Vagina (tissue), 2 donors: Measurements from ENCODE around the gene CASD1. TPM values are rescaled to one million over a fixed set of nuclear protein-coding genes. Genes with fewer than 3 reads are reported as not detected.

Experiments used
- DNase-seq, 2 donors: peaks; one replicate each; pipeline ENCODE4 v3.0.0-alpha.2; 2017; ENCODE audit errors: extremely low spot score in 2 of 2
- H3K27ac ChIP-seq: fragments of 200-600 bp; sonication (generic); one replicate; pipeline ENCODE4 v1.5.1; 2019
- H3K27me3 ChIP-seq: fragments of 200-600 bp; sonication (generic); one replicate; pipeline ENCODE4 v1.5.1; 2019
- H3K36me3 ChIP-seq, 2 donors: fragments of 200-600 bp; sonication (generic); one replicate each; pipeline ENCODE4 v1.5.1; 2017 to 2019
- H3K4me1 ChIP-seq: fragments of 200-600 bp; sonication (generic); one replicate; pipeline ENCODE4 v1.5.1; 2019
- H3K4me3 ChIP-seq, 2 donors: fragments of 200-600 bp; sonication (generic); 1 replicate in 1 of 2; 2 replicates in 1 of 2; pipeline ENCODE4 v1.5.1; 2016 to 2019
- H3K9me3 ChIP-seq: fragments of 200-600 bp; sonication (generic); one replicate; pipeline ENCODE4 v1.5.1; 2019
- POLR2A ChIP-seq, 2 donors: fragments of 450-650 bp; IDR thresholded peaks; one replicate each; pipeline ENCODE4 v1.6.1; 2017; ENCODE audit warnings: antibody characterized with exemption in 2 of 2, mild to moderate bottlenecking in 2 of 2, moderate library complexity in 2 of 2
- POLR2AphosphoS5 ChIP-seq, 2 donors: sonication (generic); formaldehyde crosslinking; IDR thresholded peaks; one replicate each; pipeline ENCODE4 v1.9.0; 2017; ENCODE audit warnings: antibody characterized with exemption in 2 of 2, mild to moderate bottlenecking in 2 of 2, low read depth in 1 of 2; ENCODE audit not compliant: insufficient read depth in 1 of 2
- intact Hi-C: fragments of 100-400 bp; cut with DNase I; formaldehyde crosslinking; loops from one replicate; pipeline ENCODE4 v1.15.1; 2023
- total RNA-seq: library from RNA; depleted of rRNA; stranded (reverse); fragments of >200 nt; gene quantifications from one replicate; pipeline ENCODE4 v1.2.3, GENCODE V29; 2016
- TF ChIP-seq, protein P1 (sequence below), 3 experiments: fragments of 450-650 bp in 2 of 3; fragments of 200-600 bp in 1 of 3; sonication (generic) in 1 of 3; IDR thresholded peaks; one replicate each; pipeline ENCODE4 v1.5.1; 2017 to 2019; ENCODE audit warnings: antibody characterized with exemption in 3 of 3, mild to moderate bottlenecking in 2 of 3, moderate library complexity in 2 of 3

CASD1 gene
- total RNA-seq, 1 donor from 2014 or later, result 17.7 TPM

DNA sequence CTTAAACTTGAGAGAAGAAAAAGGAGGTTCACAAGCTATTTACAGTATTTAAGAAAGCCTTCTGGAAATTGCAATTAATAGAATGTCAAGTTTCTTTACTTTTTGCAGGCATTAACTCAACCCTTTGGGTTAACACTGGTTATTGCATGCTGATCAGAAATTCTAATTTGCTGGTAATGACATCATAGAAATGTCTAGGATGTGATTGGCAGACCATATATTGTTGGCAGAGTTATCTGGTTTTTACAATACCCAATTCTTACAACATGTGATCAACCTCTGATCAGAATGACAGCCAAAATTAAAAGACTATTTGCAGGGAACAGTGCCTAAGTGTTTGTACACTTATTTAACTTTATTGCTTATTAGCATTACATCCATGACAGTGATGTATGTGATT lies 1.6 kb upstream of the CASD1 start:
- no peaks in the 10 kb centered on the region for H3K9me3 ChIP-seq
- H3K27ac ChIP-seq, result no peak overlapping the region
- peaks cover 27% of the 10 kb centered on the region for H3K4me1 ChIP-seq
- H3K4me3 ChIP-seq, result no peak overlapping the region
- no peaks in the 10 kb centered on the region for H3K27me3 ChIP-seq
- TF ChIP-seq, protein P1, sequence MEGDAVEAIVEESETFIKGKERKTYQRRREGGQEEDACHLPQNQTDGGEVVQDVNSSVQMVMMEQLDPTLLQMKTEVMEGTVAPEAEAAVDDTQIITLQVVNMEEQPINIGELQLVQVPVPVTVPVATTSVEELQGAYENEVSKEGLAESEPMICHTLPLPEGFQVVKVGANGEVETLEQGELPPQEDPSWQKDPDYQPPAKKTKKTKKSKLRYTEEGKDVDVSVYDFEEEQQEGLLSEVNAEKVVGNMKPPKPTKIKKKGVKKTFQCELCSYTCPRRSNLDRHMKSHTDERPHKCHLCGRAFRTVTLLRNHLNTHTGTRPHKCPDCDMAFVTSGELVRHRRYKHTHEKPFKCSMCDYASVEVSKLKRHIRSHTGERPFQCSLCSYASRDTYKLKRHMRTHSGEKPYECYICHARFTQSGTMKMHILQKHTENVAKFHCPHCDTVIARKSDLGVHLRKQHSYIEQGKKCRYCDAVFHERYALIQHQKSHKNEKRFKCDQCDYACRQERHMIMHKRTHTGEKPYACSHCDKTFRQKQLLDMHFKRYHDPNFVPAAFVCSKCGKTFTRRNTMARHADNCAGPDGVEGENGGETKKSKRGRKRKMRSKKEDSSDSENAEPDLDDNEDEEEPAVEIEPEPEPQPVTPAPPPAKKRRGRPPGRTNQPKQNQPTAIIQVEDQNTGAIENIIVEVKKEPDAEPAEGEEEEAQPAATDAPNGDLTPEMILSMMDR (IDR thresholded peaks at IDR 0.05), result no peak
- TF ChIP-seq POLR2AphosphoS5 (IDR thresholded peaks at IDR 0.05; ENCODE audit: insufficient read depth in 1 of 2, low read depth in 1 of 2) (no peak), POLR2A (IDR thresholded peaks at IDR 0.05) (no peak)
- no peaks in the 10 kb centered on the region for H3K36me3 ChIP-seq
- no peak for DNase-seq
- intact Hi-C loops, result no loop called here

- intact Hi-C loops, result no loop called here
- no peaks in the 10 kb centered on the region for H3K27me3 ChIP-seq
- no peak for DNase-seq
- H3K4me3 ChIP-seq, result peak overlapping the region; percentile 80 to 92
- H3K4me1 ChIP-seq, result peaks cover 31% of the 10 kb centered on the region
- no peaks in the 10 kb centered on the region for H3K9me3 ChIP-seq
- TF ChIP-seq, protein P1 (IDR thresholded peaks at IDR 0.05), result no peak
- TF ChIP-seq POLR2AphosphoS5 (IDR thresholded peaks at IDR 0.05; ENCODE audit: insufficient read depth in 1 of 2, low read depth in 1 of 2), result peak in 1 of 2 donors; percentile 30
- no peaks in the 10 kb centered on the region for H3K36me3 ChIP-seq
- H3K27ac ChIP-seq, result peak overlapping the region; percentile 97
These were observed 425 bp downstream of the CASD1 start for GRCh38 chr7:94509887-94510581.

DNA sequence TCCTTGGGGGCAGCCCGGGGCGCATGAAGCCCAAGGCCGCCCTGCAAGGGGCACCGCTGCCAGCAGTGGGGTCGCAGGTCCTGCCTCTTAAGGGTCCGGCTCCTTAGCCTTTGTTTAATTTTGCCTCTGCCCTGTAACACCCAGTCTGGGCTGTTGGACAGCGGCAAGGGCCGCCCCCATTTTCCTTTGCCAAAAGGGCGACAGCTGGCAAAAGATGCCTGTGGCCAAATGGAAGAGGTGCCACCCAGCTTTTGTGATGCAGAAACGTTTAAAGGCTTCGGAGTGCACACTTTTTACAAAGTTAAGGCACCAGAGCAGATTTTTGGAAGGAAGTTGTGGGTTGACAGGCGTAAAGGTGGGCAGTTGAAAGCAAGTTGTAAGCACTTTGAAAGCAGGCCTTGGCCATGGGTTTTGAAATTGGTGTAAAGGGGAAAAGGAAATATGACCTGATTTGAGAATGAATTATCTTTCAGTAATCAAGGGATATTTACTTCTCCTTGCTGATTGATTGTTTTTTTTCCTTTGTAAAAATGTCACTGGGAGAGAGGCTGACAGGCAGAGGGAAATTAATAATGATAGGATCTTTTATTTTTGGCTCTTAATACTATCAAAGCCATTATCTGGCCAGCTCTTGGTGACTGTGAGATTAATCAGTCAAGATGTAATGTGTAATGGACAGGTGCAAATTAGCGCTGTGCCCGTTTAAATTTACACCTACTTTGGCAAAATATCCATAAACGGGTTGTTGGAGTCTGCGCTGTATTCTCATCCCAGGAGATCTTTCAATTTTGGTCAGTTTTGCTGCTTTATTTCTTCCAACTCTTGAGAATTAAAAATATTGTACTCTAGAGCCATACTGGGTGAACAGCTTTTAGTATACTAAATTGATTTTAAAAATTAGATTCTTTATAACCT lies 1.2 kb downstream of the CASD1 start:
- no peak for DNase-seq
- intact Hi-C loops, result no loop called here
- no peaks in the 10 kb centered on the region for H3K27me3 ChIP-seq
- TF ChIP-seq, protein P1 (IDR thresholded peaks at IDR 0.05), result no peak
- TF ChIP-seq POLR2A (IDR thresholded peaks at IDR 0.05), result no peak
- TF ChIP-seq POLR2AphosphoS5 (IDR thresholded peaks at IDR 0.05; ENCODE audit: insufficient read depth in 1 of 2, low read depth in 1 of 2), result no peak
- H3K27ac ChIP-seq, result peak overlapping the region; percentile 97
- H3K4me3 ChIP-seq, result peak overlapping the region; percentile 80 to 92
- H3K36me3 ChIP-seq, result no peaks in the 10 kb centered on the region
- H3K9me3 ChIP-seq, result no peaks in the 10 kb centered on the region
- peaks cover 31% of the 10 kb centered on the region for H3K4me1 ChIP-seq

GRCh38 chr7:94511718-94512117 lies 2.1 kb downstream of the CASD1 start:
- Histone ChIP-seq H3K4me1 (peaks cover 31% of the 10 kb centered on the region), H3K4me3 (no peak overlapping the region), H3K27me3 (no peaks in the 10 kb centered on the region), H3K36me3 (no peaks in the 10 kb centered on the region), H3K27ac (no peak overlapping the region), H3K9me3 (no peaks in the 10 kb centered on the region)
- TF ChIP-seq POLR2A (IDR thresholded peaks at IDR 0.05) (no peak), POLR2AphosphoS5 (IDR thresholded peaks at IDR 0.05; ENCODE audit: insufficient read depth in 1 of 2, low read depth in 1 of 2) (no peak)
- TF ChIP-seq, protein P1 (IDR thresholded peaks at IDR 0.05), result no peak
- intact Hi-C loops, result no loop called here
- DNase-seq, result no peak
